ENCODE measurements around the gene PHC3. TPM values are rescaled to one million over a fixed set of nuclear protein-coding genes. Genes with fewer than 3 reads are reported as not detected.
A peak's percentile ranks its signal among the peaks of the same experiment; 100 is the strongest.
"Not testable (repeated sequence)": the region's sequence is repeated elsewhere in the genome, so short reads cannot be mapped to it uniquely, and the experiment has no call there.

Gene PHC3
- total RNA-seq, 2 experiments from 2014 or later, result 143 to 150 TPM

DNA sequence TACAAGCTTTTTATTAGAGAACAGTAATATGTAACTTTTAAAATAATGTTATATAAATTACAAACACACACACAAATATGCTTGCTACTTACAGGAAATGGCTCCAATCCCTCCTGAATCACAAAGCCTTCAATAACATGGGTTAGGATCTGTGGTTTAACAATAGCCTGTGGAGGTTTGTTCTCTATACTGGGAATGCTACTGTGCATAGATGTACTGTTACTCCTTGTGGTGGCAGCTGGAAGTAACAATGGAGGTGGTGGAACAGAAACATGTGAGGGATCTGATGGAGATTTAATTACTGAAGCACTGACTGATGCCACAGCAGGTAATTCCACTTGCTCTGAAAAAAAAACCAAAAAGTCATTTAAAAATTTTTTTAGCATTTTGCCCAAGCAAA, 64.4 kb downstream of the PHC3 start:
- DNase-seq, result peak in 3 of 14 experiments; percentile 5 to 10 (median 8)
- no peaks in the 10 kb centered on the region for H3K9me3 Mint-ChIP-seq

DNA sequence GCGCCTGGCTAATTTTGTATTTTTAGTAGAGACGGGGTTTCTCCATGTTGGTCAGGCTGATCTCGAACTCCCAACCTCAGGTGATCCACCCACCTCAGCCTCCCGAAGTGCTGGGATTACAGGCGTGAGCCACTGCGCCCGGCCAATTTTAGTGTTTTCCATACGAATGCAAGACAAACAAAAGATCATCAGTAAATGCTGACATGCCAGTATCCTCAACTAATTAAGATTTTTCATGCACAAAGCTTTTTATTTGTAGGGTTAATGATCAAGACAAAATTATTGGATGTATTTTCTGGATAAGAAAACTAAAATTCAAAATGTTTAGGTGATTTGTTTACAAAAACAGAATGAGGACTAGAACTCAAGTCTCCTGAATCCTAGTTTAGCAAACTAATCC, 67.4 kb downstream of the PHC3 start:
- H3K4me1 Mint-ChIP-seq (ENCODE audit: low read depth), result peaks cover 33% of the 10 kb centered on the region
- H3K27me3 ChIP-seq (ENCODE audit: control insufficient read depth in 1 of 2, insufficient read depth in 2 of 2, low read length in 2 of 2); DNase-seq; CTCF ChIA-PET; H3K27ac ChIP-seq (ENCODE audit: low read depth in 1 of 2, low read length in 2 of 2); H3K9me3 ChIP-seq (ENCODE audit: control insufficient read depth in 1 of 2, insufficient read depth in 1 of 2, low read length in 2 of 2); POLR2A ChIA-PET; H3K4me1 ChIP-seq (ENCODE audit: insufficient read depth, low read length); H3K27me3 Mint-ChIP-seq; H3K4me3 Mint-ChIP-seq; H3K9me3 Mint-ChIP-seq; intact Hi-C loops (cut with DNase I, micrococcal nuclease); H3K27ac Mint-ChIP-seq; ATAC-seq (ENCODE audit: poor library complexity); H3K4me3 ChIP-seq (ENCODE audit: low read length): not testable (repeated sequence)
- peaks cover 77% of the 10 kb centered on the region for H3K36me3 ChIP-seq (ENCODE audit: insufficient read depth, low read length)
- peaks cover 79% of the 10 kb centered on the region for H3K36me3 Mint-ChIP-seq (ENCODE audit: low read depth)

More for the DNA sequence above, 64.4 kb downstream of the PHC3 start:
- no peaks in the 10 kb centered on the region for H3K27me3 ChIP-seq (ENCODE audit: control insufficient read depth in 1 of 2, insufficient read depth in 2 of 2, low read length in 2 of 2)
- H3K4me3 ChIP-seq (ENCODE audit: low read length), result no peak overlapping the region
- H3K36me3 ChIP-seq (ENCODE audit: insufficient read depth, low read length), result peaks cover 80% of the 10 kb centered on the region
- ATAC-seq (ENCODE audit: poor library complexity), result no peak
- TF ChIP-seq, protein P1, sequence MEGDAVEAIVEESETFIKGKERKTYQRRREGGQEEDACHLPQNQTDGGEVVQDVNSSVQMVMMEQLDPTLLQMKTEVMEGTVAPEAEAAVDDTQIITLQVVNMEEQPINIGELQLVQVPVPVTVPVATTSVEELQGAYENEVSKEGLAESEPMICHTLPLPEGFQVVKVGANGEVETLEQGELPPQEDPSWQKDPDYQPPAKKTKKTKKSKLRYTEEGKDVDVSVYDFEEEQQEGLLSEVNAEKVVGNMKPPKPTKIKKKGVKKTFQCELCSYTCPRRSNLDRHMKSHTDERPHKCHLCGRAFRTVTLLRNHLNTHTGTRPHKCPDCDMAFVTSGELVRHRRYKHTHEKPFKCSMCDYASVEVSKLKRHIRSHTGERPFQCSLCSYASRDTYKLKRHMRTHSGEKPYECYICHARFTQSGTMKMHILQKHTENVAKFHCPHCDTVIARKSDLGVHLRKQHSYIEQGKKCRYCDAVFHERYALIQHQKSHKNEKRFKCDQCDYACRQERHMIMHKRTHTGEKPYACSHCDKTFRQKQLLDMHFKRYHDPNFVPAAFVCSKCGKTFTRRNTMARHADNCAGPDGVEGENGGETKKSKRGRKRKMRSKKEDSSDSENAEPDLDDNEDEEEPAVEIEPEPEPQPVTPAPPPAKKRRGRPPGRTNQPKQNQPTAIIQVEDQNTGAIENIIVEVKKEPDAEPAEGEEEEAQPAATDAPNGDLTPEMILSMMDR (IDR thresholded peaks at IDR 0.05), result no peak
- no peak overlapping the region for H3K27ac Mint-ChIP-seq
- no peak overlapping the region for H3K27ac ChIP-seq (ENCODE audit: low read depth in 1 of 2, low read length in 2 of 2)
- H3K4me1 Mint-ChIP-seq (ENCODE audit: low read depth), result peaks cover 17% of the 10 kb centered on the region
- no peaks in the 10 kb centered on the region for H3K9me3 ChIP-seq (ENCODE audit: control insufficient read depth in 1 of 2, insufficient read depth in 1 of 2, low read length in 2 of 2)
- H3K27me3 Mint-ChIP-seq, result no peaks in the 10 kb centered on the region
- POLR2A ChIA-PET, result interaction anchor here (0.6 to 0.7 kb wide), 4 partner anchors 37 to 150 kb away, joined by 3 read pairs; partner anchors contain the start of gene SEC62
- intact Hi-C loops (cut with DNase I, micrococcal nuclease), result loop anchor here in 1 of 2 experiments (2.0 kb wide), 1 partner anchor 16 kb away; no protein-coding TSS in a partner anchor
- peaks cover 81% of the 10 kb centered on the region for H3K36me3 Mint-ChIP-seq (ENCODE audit: low read depth)
- CTCF ChIA-PET, result no interaction called here
- no peaks in the 10 kb centered on the region for H3K4me1 ChIP-seq (ENCODE audit: insufficient read depth, low read length)
- no peak overlapping the region for H3K4me3 Mint-ChIP-seq

DNA sequence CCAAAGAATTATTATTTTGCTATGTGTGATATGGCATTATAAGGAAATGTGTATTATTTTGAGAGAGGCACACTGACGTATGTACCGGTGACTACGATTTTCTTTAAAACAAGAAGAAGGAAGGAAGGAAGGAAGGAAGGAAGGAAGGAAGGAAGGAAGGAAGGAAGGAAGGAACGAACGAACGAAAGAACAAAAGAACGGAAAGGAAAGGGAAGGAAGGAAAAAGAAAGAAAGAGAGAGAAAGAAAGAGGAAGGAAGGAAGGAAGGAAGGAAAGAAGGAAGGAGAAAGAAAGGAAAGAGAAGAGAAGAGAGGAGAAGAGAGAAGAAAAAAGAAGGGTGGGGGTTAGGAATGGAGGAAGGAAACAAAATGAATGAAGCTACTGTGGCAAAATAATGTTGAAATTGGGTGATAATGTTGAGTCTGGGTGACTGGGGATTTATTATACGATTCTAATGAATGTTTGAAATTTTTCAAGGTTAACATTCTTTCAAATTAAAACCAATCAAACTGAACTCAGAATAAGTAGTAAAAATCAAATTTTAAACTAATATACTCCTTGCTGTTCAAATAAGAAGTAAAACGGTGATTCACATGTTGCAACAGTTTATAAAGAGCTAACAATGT, 70.3 kb downstream of the PHC3 start:
- no peaks in the 10 kb centered on the region for H3K4me1 ChIP-seq (ENCODE audit: insufficient read depth, low read length)
- Mint-ChIP-seq H3K27me3 (no peaks in the 10 kb centered on the region), H3K4me1 (ENCODE audit: low read depth) (peaks cover 45% of the 10 kb centered on the region), H3K4me3 (no peak overlapping the region), H3K27ac (peak overlapping the region; percentile 8), H3K9me3 (no peaks in the 10 kb centered on the region), H3K36me3 (ENCODE audit: low read depth) (peaks cover 84% of the 10 kb centered on the region)
- H3K27ac ChIP-seq (ENCODE audit: low read depth in 1 of 2, low read length in 2 of 2), result no peak overlapping the region
- H3K9me3 ChIP-seq (ENCODE audit: control insufficient read depth in 1 of 2, insufficient read depth in 1 of 2, low read length in 2 of 2), result no peaks in the 10 kb centered on the region
- TF ChIP-seq, protein P1 (IDR thresholded peaks at IDR 0.05), result no peak
- ChIA-PET POLR2A (interaction anchor here (0.6 to 0.7 kb wide), 2 partner anchors 16 to 339 kb away, joined by 3 to 4 read pairs; no protein-coding TSS in a partner anchor), CTCF (no interaction called here)
- ATAC-seq (ENCODE audit: poor library complexity) (no peak), DNase-seq (no peak)
- no peak overlapping the region for H3K4me3 ChIP-seq (ENCODE audit: low read length)
- H3K27me3 ChIP-seq (ENCODE audit: control insufficient read depth in 1 of 2, insufficient read depth in 2 of 2, low read length in 2 of 2), result no peaks in the 10 kb centered on the region
- intact Hi-C loops (cut with DNase I, micrococcal nuclease), result no loop called here
- peaks cover 76% of the 10 kb centered on the region for H3K36me3 ChIP-seq (ENCODE audit: insufficient read depth, low read length)
